CD4-positive, alpha-beta T cell treated with Interleukin-17A for 1 hour (primary cell): ENCODE measurements around the gene RRBP1.

Experiments
- DNase-seq: peaks from one replicate; pipeline ENCODE4 v3.0.0-alpha.2; 2020

RRBP1 gene

DNA sequence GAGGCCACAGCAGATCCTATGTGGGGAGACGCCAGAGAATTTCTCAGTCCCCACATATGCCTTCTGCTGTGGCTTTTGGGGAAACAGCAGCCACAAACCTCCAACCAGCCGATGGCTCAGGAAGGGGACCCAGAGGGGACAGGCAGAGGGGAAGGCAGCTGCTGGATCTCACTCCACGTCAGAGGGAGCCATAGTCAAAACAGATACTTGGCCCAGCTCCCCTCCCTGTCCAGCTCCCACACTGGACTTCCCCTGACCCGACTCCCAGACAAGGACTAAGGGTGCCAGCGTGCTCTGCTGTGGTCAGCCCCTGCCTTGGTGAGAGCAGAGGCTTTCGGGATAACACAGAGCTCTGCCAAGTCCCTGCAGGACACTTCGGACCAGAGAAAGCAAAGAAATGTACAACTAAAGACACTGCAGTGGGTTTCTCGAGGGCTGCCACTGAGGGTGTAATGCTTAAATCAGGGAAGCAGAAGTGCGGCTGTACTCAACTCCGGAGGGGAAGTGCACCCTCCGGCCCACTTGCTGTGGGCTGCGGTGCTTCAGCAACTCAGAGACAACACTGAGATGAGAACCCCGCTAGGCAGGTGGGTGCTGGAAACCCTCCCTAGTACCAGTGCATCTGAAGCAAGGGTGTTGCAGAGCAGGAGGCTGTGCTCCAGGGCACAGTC is 47.2 kb downstream of the RRBP1 start:
- DNase-seq, result no peak

DNA sequence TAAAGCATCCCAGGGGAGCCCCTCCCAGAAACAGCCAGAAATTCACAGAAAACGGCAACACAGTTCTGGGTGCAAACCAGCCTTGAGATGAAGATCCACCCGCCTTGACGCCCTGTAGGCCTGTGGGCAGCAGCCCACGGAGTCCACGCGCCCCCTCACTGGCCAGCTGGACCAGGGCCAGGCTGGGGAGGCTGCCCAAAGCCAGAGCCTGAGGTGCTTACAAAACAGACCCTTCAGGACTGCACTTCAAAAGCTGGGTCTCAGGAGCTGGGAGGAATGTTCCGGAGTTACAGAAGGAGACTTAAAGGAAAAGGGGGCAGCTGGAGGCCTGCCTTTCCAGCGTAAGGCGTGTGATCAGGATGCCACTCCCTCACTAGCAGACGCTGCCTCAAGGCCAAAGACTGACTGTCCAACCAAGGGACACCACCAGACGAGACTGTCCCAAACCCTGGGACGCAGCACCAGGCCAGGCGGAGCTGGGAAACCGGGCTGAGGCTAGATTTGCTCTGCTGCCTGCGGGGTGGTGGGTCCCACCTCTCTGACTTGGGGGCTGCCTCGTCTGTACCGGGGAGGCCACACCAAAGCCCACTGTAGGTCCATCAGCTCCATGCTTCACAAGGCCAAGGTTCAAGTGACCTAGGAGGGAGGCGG is 48.1 kb downstream of the RRBP1 start:
- DNase-seq, result no peak

DNA sequence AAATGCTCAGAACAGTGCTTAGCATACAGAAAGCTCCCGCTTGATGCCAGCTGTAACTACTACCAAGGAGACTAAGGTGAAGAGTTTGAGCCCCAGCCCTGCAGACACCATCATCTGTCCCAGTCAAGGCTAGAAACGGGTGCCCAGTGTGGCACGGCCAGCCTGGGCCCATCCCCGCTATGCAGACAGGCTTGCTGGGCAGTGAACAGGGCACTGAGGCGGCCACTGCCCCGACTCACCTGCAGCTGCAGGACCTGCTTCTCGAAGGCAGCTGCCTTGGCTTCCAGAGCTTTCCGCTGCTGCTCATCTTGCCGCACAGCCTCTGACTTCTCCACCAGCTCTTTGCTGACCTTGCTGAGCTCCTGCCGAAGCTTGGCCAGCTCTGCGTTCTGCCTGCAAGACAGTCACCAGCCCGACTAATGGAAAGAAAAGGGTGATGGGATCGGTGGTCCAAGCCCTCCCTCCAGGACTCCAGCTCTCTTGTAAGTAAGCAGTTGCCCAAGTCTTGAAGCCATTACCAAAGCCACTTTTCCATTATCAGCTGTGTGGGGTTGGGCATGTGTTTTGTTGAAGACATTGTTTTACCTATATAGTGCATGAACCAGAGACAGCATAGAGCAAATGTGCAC is 48.7 kb downstream of the RRBP1 start:
- DNase-seq, result no peak

DNA sequence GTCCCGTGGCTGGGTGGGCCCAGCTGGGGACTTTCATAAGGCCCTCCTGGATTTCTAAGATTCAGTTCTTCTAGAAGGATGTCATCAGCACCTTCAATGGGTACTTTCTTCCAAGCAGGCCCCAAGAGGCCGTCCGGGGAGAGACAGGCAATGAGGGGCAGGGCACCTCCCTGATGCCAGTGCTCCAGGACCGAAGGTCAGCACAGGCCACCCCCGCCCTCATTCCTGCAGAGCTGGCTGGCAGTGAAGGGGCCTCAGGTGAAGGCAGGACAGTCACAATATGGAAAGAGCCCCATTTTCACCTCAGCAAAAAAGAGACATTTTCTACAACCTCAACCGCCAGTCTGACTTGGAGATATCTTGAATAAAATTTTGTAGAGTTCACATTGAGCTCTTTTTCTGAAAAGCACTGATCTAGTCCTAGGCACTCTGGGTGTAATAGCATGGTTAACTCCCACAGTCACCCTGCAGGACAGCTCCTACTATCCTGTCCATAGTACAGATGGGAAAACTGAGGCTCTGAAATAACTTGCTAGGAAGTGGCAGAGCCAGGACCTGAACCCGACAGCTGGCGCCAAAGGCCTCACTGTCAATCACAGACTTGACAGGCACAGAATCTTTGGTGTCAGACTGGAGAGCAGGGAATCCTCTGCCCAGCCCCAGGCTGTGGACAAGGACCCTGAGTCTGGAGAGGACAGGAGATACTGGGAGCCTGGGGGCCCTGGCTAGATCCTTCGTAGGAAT is 50.3 kb downstream of the RRBP1 start:
- DNase-seq, result no peak

DNA sequence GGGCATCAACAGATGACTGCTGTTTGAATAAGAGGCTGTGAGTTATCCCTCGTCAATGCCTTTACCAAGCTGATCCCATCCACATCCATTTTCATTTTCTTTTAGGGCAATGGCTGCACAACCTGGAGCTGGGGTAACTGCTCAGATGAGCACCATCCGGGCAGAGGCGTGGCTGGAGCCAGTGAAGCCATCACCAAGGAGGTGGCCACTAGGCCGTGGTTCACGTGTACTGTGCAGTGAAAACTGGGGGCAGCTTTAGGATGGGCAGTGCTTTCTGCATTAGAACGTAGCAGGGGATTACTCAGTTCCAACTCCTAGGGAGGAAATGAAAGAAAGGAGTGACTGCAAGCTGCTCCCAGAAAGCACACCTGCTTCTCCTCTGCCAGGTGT is 51.2 kb downstream of the RRBP1 start:
- no peak for DNase-seq

DNA sequence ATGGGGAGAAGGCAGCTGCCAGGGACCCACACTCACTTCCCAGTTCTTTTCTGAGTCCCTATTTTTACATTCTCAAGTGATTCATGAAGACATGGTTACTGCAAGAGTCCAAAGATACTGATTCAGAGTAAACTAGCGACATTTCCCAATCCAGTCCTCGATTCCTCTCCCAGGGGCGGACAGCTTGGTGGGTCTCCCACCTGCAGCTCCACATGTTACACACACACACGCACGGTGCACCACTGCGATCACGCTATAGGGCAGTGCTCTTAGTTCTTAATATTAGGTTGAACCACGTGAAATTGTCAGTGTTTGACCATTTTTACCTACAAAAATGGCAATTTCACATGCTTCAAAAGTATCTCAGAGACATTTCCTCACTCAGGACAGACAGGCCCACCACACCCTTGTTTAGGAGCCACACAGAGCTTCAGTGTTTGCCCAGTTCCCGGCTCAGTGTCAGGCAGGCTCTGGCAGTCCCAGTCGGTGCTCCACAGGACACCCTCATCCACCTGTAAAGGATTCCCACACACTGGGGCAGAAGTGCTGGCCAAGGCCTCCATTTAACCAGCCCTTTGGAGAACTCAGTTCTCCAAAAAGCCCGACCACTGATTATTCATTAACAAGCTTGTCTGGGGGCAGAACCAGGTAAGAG is 51.8 kb downstream of the RRBP1 start:
- no peak for DNase-seq

DNA sequence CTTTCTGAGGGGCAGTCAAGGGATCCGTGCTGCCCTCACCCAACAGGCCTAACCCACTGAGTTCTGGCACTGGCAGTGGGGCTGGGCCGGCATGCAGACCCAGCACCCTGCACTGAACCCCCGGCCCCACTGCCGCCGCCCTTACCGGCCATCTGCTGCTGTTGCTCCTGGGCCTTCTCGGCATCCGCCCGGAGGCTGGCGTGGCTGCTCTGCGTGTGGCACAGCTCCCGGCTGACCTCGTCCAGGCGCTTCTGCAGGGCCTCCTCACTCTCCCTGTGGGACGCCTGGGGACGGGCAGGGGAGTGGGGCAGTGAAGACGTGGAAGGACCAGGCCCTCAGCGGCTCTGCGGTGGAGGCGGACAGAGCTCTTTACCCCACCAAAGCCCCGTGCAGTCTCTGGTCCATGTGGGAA is 52.4 kb downstream of the RRBP1 start:
- no peak for DNase-seq

DNA sequence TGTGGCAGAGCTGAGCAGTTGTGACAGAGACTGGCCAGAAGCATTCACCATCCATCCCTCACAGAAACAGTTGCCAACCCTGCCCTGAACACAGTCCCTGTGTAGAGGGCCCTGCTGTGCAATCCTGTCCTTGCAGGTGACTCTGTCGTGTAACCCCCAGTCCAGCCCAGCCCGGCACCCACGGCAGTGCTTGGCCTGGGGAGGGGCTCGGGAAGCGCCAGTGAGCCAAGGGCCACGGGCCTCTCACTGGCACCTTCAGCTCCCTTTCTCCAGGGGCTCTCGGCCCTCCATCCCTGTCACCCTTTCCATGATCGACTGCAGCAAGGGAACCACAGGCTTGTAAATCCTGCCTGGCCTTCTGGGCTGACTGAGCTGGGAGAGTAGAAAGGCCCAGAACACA is 53.0 kb downstream of the RRBP1 start:
- no peak for DNase-seq

DNA sequence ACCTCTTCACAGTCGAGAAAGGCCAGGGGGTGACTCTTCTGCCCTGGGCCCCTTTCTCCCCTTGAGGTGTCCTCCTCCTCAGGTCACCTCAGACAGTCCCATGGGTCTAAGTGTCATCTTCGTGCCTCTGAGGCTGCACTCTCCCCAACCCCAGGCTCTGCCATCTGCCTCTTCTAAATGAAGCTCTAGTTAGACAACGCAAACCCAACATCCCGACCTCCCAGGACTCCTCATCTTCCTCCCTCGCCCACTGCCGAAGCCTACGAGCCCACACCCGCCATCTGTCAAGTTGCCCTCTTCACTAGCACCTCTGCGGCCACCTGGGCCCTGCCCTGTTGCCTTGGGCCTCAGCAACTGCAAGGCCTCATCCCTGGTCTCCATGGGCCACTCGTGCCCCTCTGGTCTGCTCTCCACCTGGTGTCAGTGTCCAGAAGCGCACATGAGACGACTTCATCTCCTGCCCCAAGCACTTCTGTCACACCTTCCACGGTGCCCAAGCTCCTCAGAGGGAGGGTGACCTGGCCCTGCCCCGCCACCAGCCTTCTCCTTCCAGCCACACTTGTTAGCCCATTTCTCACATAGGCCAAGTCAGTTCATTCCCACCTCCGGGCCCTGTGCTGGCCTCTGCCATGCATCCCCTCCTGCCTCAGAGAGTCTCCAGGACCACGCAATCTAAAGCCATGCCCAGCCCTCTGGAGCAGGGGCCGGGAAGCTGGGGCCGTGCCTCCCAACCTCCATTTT is 53.8 kb downstream of the RRBP1 start:
- DNase-seq, result no peak

DNA sequence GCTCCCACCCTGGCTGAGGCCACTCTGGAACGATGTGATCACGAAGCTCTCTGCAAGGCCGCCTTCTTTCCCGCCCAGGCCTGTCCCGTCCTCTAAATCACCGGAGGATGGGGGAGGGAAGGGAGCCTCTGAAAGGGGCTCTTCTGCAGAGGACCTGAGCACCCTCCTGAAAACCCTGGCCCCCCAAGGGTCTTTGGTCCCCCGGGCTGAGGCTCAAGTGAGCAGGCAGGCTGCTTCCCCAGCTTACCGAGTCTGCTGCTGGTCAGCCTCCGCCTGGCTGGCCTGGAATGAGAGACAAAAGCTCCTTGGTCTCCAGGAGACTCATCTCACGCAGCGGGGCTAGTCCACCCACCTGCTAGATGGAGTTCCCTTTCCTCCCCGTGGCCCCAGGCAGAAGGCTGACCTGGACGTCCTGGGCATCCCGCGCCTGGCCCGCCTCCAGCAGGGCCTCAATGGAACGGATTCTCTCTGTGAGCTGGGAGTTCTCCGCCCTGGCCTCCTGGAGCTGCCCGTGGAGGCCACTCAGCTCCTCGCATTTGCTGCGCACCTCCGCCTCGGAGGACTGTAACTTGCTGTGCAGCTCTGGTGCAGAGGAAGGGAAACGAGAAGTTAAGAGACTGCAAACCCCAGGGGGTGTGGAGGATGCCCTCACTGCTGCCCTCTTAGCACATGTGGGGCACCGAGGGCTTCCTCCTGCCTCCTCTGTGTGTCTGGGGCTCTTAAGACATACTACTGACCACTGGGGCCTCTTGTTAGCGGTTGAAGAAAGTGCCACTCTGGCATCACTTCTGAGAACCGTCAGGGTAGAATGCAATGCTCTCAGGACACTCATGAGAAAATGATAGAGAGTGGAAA is 54.7 kb downstream of the RRBP1 start:
- DNase-seq, result no peak

DNA sequence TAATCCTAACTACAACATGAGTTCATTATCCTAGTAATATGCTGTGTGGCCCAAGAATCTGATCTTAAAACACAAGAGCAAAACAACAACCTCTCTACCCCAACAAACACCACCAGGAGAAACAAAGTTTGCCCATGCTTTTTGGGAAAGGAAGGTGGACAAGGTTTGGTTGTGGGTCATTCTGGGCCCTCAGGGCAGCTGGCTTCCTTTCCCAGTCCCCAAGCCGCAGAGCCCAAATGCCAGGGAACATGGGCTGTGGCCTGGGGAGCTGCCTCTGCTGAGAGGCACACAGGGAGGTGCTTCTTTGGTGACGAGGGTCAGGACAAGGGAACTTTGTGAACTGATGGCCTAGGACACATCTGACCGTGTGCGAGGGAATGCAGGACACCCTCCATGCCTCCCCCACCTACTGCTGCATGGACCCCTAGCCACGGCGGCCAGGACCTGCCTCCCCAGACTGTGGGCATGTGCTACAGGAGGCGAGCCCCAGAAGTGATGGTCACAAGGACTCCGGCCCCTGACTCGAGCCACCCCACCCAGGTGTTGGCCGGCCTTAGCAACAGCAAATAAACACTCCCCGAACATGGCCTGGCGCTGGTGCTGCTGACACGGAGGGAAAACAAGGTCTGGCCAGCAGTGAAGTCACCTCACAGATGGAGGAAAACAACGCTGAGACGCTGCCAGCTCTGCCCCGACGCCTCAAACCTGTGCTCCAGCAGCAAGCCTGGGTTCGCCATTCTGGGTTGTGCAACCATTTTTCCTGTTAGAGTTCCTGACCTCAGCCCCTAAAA is 55.6 kb downstream of the RRBP1 start:
- DNase-seq, result no peak

DNA sequence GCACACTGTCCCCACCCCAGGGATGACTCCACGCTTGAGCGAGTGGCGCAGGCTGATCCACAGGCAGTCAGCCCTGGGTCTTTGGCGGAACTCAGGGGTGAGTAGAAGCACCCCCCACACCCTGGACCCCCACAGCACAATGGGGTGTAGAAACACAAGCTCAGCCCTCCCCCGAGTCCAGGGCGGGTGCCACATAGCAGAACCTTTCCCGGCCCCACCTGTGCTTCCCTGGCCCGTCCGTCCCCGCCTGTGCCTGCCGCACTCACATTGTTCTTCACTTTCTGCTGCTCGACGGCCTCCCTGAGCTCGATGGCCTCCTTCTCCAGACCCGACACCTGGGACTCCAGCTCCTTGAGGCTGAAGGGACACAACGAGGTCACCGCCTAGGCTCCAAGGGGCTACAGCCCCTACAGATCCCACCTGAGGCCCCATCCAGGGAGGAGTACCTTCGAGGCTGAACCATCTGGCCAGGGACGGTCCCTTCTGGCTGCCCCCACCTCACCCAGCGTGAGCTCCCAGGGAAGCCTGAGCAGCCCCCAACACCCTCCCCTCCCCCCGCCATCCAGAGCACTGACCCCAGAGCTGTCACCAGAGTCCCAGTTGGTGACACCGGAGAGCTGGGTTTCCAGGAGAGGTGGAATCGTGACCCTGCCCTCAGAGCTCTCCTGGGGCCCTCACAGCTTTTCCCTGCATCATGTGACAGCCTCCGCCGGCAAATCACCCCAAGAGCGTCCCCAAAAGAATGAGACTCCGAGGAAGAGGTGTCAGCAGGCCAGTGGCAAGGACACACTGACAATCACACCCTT is 56.6 kb downstream of the RRBP1 start:
- no peak for DNase-seq

DNA sequence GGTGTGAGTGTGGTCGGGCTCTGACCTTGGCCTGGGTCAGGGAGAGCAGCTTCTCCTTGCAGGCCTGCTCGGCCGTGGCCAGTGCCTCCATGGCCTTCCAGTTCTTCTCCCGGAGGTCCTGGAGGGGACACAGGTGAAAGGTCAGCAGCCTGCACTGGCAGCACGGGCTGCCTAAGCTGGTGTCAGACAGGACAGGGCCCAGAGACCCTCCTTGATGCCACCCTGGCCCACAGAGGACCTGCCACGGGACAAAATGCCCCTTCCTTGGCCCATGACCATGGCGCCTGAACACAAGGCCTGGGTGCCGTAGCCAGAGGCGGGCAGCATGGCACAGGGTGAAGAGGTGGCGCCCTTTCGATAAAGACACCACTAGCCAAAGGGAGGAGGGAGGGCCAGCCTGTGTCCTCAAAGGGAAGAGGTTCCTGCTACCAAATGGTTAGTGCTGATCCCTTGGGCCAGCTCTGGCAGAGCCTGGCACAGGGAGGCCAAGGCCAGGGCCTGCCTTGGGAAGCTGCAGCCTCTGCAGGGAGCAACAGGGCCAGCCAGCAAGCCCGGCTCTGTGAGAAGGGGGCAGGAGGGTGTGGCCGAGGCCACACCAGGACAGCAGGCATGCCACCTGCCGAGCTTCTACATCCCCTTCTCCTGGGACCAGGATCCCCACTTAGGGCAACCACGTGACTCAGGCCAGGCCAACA is 57.3 kb downstream of the RRBP1 start:
- DNase-seq, result no peak

DNA sequence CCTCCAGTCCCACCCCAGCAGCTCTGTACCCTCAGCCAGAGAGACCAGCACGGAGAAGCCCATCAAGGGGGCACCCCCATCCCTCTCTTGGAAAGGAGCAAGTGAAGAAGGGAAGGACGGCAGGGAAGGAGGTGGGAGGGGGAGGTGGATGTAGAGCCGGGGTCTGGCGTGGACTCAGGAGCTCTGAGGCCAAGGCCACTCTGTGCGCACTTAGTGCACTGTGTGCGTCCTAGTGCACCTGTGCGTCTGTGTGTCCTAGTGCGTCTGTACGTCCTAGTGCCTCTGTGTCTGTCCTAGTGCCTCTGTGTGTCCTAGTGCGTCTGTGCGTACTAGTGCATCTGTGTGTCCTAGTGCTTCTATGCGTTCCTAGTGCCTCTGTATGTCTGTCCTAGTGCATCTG is 58.0 kb downstream of the RRBP1 start:
- no peak for DNase-seq

DNA sequence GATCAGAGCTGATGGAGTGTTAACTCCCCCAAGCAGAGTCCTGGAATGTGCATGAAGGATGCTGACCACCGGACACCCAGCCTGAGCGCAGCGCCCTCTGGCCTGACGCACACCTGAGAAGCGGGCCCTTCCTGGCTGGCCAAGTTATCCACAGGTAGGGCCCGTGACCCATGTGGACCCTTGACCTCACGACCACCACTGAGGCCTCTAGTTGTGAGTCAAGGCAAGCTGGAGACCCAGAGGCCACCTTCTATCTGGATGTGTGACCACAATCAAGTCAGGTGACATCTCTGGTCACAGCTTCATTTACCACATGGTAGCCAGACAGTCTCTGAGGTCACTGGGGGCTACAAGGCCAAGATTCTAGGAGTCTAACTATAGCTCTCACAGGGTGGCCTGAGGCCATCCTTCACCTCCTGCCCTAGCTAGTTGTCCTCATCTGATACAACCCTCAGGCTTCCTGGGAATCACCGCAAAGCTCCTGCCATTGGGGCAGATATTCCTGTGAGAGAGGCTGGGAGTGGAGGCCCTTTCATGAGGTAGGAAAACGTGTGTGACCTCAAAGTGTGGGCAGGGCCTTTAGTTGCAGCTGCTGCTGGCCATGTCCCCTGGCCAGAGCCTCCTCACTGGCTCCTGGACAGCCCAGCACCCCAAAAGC is 59.1 kb downstream of the RRBP1 start:
- DNase-seq, result no peak

DNA sequence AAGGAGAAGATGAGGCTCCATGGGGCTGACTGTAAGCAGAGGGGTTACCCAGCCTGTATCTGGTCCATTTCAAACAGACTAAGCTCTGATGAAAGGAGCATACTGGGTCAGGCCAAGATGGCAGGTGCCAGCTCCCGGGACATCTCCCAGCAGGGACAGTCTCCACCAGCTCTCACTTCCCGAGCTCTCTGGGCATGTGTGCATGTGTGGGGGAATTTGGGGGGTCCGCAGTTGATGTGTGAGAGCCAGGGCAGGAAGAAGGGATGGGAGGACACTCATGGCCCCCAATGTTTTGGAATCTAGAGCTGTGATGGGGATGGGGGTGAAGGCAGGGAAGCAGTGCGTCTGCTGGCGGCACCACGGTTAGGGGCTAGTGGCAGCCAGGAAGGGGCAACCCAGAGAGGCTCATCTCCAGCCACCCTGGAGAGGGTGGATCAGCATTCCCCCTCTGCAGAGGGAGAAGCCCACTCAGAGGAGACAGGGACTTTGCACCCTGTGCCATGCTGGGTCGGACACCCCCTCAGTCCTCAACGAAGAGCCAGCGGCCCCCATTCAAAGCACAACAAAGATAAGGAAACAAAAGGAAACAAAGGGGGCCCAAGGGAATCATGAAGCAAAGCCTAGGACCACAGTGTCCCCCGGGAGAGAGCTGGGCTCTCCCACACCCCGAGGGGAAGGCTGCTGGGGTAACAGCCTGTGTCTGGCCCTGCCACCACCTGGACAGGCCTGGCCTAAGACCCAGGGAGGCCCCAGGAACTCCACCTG is 59.8 kb downstream of the RRBP1 start:
- DNase-seq, result no peak

DNA sequence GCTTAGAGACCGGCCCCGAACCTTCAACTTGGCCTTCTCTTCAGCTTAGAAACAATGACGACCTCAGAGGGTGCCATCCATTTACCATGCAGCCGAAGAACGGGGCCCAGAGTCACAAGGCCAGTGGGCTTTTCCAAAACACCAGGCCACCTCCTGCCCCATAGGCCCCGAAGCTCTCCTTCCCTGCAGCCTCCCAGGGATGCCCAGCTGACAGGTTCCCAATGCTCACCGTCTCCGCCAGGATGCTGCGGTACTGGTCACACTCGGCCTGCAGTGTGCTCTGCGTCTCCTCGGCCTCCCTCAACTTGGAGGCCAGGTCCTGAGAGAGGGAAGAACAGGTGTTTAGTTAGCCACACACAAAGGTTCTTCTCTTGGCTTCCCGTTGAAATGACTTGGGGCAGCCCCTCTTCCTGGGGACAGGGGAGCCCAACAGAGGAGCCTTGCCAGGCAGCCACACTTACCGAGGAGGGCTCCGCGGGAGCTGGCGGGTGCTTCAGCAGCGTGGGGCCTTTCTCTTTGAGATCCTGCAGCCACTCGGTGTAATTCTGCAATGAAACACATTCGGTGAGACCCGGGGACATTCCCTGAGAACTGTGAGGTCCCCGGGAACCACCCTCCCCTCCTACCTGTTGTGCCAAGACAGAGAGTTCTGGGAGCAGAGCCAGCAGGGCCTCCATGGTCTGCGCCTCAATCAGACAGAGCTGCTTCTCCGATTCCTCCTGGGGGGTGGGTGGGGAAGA is 60.6 kb downstream of the RRBP1 start:
- DNase-seq, result no peak
